Stimulated activated CD4-positive, alpha-beta T cell treated with anti-CD3 and anti-CD28 coated beads, Interleukin-1b, Interleukin-23, amount 100 ng/mL, for 4 hours (primary cell): ENCODE data around the gene SLC5A2.
"Not testable (repeated sequence)": the region's sequence is repeated elsewhere in the genome, so short reads cannot be mapped to it uniquely, and the experiment has no call there.

ENCODE experiments used
- DNase-seq, 2 donors: peaks; one replicate each; pipeline ENCODE4 v3.0.0-alpha.2; 2020; ENCODE audit warnings: low read depth in 2 of 2

The SLC5A2 gene

GRCh38 chr16:31483081-31483480, at the start of gene SLC5A2:
TSS of gene SLC5A2 (plus strand) at chr16:31483123. CDS start at chr16:31483137, 14 bp downstream.
- no peak for DNase-seq

GRCh38 chr16:31435341-31436220, 47.3 kb upstream of the SLC5A2 start:
- no peak for DNase-seq

- no peak for DNase-seq
Observed at GRCh38 chr16:31436221-31437045, 46.5 kb upstream of the SLC5A2 start.

GRCh38 chr16:31438414-31438813, 44.5 kb upstream of the SLC5A2 start:
- DNase-seq: no peak

GRCh38 chr16:31439023-31439422, 43.9 kb upstream of the SLC5A2 start:
- DNase-seq: not testable (repeated sequence)

GRCh38 chr16:31439519-31439918, 43.4 kb upstream of the SLC5A2 start:
- DNase-seq: no peak

GRCh38 chr16:31440516-31441184, 42.3 kb upstream of the SLC5A2 start:
- DNase-seq: no peak

- DNase-seq: no peak
Observed at GRCh38 chr16:31441956-31442355, 41.0 kb upstream of the SLC5A2 start.

GRCh38 chr16:31445931-31446330, 37.0 kb upstream of the SLC5A2 start:
- DNase-seq: not testable (repeated sequence)

GRCh38 chr16:31451201-31451600, 31.7 kb upstream of the SLC5A2 start:
- DNase-seq: no peak

- no peak for DNase-seq
Observed at GRCh38 chr16:31451681-31452351, 31.1 kb upstream of the SLC5A2 start.

- DNase-seq: no peak
Observed at GRCh38 chr16:31452631-31453106, 30.3 kb upstream of the SLC5A2 start.

- no peak for DNase-seq
Observed at GRCh38 chr16:31453255-31454204, 29.4 kb upstream of the SLC5A2 start.

- no peak for DNase-seq
Observed at GRCh38 chr16:31455601-31456314, 27.2 kb upstream of the SLC5A2 start.

- no peak for DNase-seq
Observed at GRCh38 chr16:31456988-31457360, 25.9 kb upstream of the SLC5A2 start.

GRCh38 chr16:31458073-31458843, 24.7 kb upstream of the SLC5A2 start:
- peak; percentile 34 to 38 for DNase-seq

GRCh38 chr16:31458844-31459686, 23.9 kb upstream of the SLC5A2 start, which contains the start of gene ARMC5:
TSS of gene ARMC5 (plus strand) at chr16:31459501. CDS start at chr16:31459525, 24 bp downstream.
- peak; percentile 92 for DNase-seq
